Measurements from ENCODE around the gene SOX15.

SOX15 gene

GRCh38 chr17:7589891-7590691, at the start of gene SOX15:
Gene SOX15, minus strand, starts transcription at chr17:7590094. Its CDS starts 418 bp downstream, at chr17:7589676.
- Histone ChIP-seq H3K4me2 (ENCODE audit: insufficient read depth, low read length) (no peak within 1 kb of the TSS), H3K27me3 (ENCODE audit: insufficient read depth, low read length, poor library complexity) (no peaks in the 10 kb centered on the region), H3K27ac (ENCODE audit: low read length) (no peak within 1 kb of the TSS), H2AFZ (ENCODE audit: low read depth, low read length) (no peak within 1 kb of the TSS), H3K79me2 (ENCODE audit: insufficient read depth, low read length) (peaks cover 16% of the 10 kb centered on the region), H3K9ac (ENCODE audit: low read depth, low read length) (no peak within 1 kb of the TSS), H3K4me1 (ENCODE audit: insufficient read depth, low read length) (peaks cover 8% of the 10 kb centered on the region), H3K4me3 (ENCODE audit: low read depth in 1 of 2, low read length in 2 of 2) (no peak within 1 kb of the TSS), H4K20me1 (ENCODE audit: insufficient read depth, low read length) (0 out of 2 replicates have a peak, but pooled peaks cover 3% of the 10 kb centered on the region), H3K36me3 (ENCODE audit: insufficient read depth, low read length) (peaks cover 92% of the 10 kb centered on the region), H3K9me3 (ENCODE audit: insufficient read depth, low read length, severe bottlenecking) (no peaks in the 10 kb centered on the region)
- no peak for DNase-seq
- no peak for TF ChIP-seq EZH2 (IDR thresholded peaks at IDR 0.05; ENCODE audit: borderline replicate concordance, low read depth, low read length, severe bottlenecking)
- no peak for TF ChIP-seq CTCF (IDR thresholded peaks at IDR 0.05; ENCODE audit: borderline replicate concordance, extremely low read depth, low read length, poor library complexity, severe bottlenecking)
- no peak for ATAC-seq (ENCODE audit: insufficient read depth, low read depth)

- Histone ChIP-seq H2AFZ (ENCODE audit: low read depth, low read length) (no peak overlapping the region), H3K27me3 (ENCODE audit: insufficient read depth, low read length, poor library complexity) (no peaks in the 10 kb centered on the region), H3K4me2 (ENCODE audit: insufficient read depth, low read length) (no peak overlapping the region), H3K4me3 (ENCODE audit: low read depth in 1 of 2, low read length in 2 of 2) (no peak overlapping the region), H3K4me1 (ENCODE audit: insufficient read depth, low read length) (no peaks in the 10 kb centered on the region), H3K9me3 (ENCODE audit: insufficient read depth, low read length, severe bottlenecking) (no peaks in the 10 kb centered on the region), H4K20me1 (ENCODE audit: insufficient read depth, low read length) (no peaks in the 10 kb centered on the region), H3K79me2 (ENCODE audit: insufficient read depth, low read length) (no peaks in the 10 kb centered on the region), H3K9ac (ENCODE audit: low read depth, low read length) (no peak overlapping the region), H3K27ac (ENCODE audit: low read length) (no peak overlapping the region), H3K36me3 (ENCODE audit: insufficient read depth, low read length) (no peaks in the 10 kb centered on the region)
- ATAC-seq (ENCODE audit: insufficient read depth, low read depth) (no peak), DNase-seq (no peak)
- TF ChIP-seq CTCF (IDR thresholded peaks at IDR 0.05; ENCODE audit: borderline replicate concordance, extremely low read depth, low read length, poor library complexity, severe bottlenecking) = no peak
Measured at GRCh38 chr17:7636163-7636562, 46.3 kb upstream of the SOX15 start.

GRCh38 chr17:7634384-7634783, 44.5 kb upstream of the SOX15 start:
- ATAC-seq (ENCODE audit: insufficient read depth, low read depth) (no peak), DNase-seq (peak; percentile 37)
- no peak overlapping the region for H2AFZ ChIP-seq (ENCODE audit: low read depth, low read length)
- no peak overlapping the region for H3K9ac ChIP-seq (ENCODE audit: low read depth, low read length)
- H4K20me1 ChIP-seq (ENCODE audit: insufficient read depth, low read length) = no peaks in the 10 kb centered on the region; the same call in 1 of the 2 replicates
- TF ChIP-seq CTCF (IDR thresholded peaks at IDR 0.05; ENCODE audit: borderline replicate concordance, extremely low read depth, low read length, poor library complexity, severe bottlenecking) (peak; percentile 51), EZH2 (IDR thresholded peaks at IDR 0.05; ENCODE audit: borderline replicate concordance, low read depth, low read length, severe bottlenecking) (no peak)
- no peaks in the 10 kb centered on the region for H3K4me1 ChIP-seq (ENCODE audit: insufficient read depth, low read length)
- H3K4me2 ChIP-seq (ENCODE audit: insufficient read depth, low read length) = no peak overlapping the region
- no peak overlapping the region for H3K27ac ChIP-seq (ENCODE audit: low read length)
- H3K27me3 ChIP-seq (ENCODE audit: insufficient read depth, low read length, poor library complexity) = no peaks in the 10 kb centered on the region
- H3K79me2 ChIP-seq (ENCODE audit: insufficient read depth, low read length) = no peaks in the 10 kb centered on the region
- H3K4me3 ChIP-seq (ENCODE audit: low read depth in 1 of 2, low read length in 2 of 2) = no peak overlapping the region
- no peaks in the 10 kb centered on the region for H3K9me3 ChIP-seq (ENCODE audit: insufficient read depth, low read length, severe bottlenecking)
- no peaks in the 10 kb centered on the region for H3K36me3 ChIP-seq (ENCODE audit: insufficient read depth, low read length)

All from DND-41 (cell line).